Inflammatory macrophage treated with lipopolysaccharide for 1 hour (primary cell): Measurements from ENCODE around the gene CLPTM1L.
"Not testable (repeated sequence)": the region's sequence is repeated elsewhere in the genome, so short reads cannot be mapped to it uniquely, and the experiment has no call there.

Experiments used
- DNase-seq, 2 donors: peaks; one replicate each; pipeline ENCODE4 v3.0.0-alpha.2; 2020 to 2022

The CLPTM1L gene

GRCh38 chr5:1339139-1339817, 5.6 kb downstream of the CLPTM1L start:
- not testable (repeated sequence) for DNase-seq

GRCh38 chr5:1338506-1339070, 6.3 kb downstream of the CLPTM1L start:
- DNase-seq: no peak

- no peak for DNase-seq
Observed at GRCh38 chr5:1338196-1338490, 6.8 kb downstream of the CLPTM1L start.

- DNase-seq: no peak
Observed at GRCh38 chr5:1337489-1338195, 7.3 kb downstream of the CLPTM1L start.

DNA sequence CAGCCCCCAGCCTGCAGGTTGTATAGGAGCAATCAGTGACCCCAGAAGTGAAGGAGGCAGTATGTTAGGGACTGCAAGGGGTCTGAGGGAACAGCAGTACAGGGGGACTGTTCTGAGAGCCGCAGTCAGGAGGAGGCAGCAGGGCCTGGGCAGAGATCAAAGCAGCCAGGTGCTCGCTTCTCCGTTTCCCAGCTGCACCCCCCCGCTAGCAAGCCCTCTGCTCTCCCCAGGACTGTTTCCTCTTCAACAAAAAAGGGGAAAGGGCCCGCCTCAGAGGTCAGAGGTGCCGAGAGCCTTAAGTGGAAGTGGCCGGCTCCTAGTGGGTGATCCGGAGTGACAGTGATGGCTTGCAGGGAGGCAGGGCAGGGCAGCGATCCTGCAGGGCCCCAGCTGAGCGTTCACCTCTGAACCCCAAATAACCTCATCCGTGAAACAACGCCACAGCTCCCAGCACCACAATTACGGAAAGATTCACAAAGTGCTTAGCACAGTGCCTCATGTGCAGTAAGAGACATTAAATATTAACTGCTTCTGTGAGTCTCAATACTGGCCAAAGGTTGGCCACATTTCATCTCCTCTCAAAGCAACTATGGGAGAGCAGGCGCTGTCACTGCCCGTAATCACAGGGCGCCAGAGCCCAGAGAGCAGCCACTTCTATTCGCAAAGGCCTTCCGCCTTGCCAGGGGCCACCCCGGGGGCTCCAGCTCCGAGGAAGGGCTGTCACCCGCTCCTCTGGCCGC, 8.0 kb downstream of the CLPTM1L start:
- no peak for DNase-seq

- DNase-seq: no peak
Observed at GRCh38 chr5:1336106-1336561, 8.8 kb downstream of the CLPTM1L start.

- DNase-seq: no peak
Observed at GRCh38 chr5:1335540-1336095, 9.3 kb downstream of the CLPTM1L start.

DNA sequence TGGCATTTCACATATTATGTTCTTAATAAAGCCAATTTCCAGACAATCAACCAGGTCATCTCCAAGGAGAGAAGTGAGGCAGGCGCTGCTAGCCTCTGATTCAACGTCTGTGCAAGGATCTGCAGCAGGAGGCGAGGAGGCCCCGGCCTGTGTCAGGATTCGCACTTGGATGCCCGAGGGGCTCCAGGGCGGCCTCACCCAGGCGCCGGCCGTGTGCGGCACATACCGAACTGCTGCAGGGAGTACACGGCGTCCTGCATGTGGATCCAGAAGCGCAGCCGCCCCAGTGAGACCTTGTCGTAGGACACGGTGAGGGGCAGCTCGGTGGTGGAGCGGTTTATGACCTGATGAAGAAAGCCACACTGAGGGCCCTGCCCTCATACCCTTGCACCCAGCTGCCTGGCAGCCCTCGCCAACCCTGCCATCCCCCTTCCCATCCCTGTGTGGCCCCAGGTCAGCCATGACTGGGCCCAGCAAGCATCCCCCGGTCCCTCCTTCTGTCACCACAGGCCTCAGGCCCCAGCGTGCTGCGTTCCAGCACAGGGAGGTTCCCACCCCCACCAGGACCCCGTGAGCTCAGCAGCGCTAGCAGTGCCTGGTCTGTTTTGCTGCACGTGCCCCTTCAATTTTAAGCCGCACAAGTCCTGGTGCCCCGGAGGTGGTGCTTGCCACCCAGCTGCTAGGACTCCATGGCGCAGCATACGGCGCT, 9.9 kb downstream of the CLPTM1L start:
- no peak for DNase-seq

DNA sequence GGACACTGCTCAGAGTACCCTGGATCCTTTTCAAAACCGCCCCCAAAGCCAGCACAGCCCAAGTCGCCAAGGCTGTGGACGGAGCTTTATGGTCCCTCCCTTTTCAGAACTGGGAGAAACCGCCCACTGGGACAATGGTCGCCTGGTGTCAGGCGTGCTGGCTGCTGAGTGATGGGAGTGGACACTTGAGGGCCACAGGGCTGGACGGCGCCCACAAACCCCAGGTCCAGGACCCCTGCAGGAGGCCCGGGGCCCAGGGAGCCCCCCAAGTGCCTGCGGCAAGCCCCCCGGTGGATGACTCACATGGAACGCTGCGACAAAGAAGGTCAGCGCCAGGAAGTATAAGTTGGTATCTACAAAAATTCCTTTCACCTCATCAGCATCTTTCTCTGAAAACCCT, 10.9 kb downstream of the CLPTM1L start:
- no peak for DNase-seq

GRCh38 chr5:1333286-1333685, 11.6 kb downstream of the CLPTM1L start:
- peak in 1 of 2 donors; percentile 3 for DNase-seq

GRCh38 chr5:1332461-1333001, 12.4 kb downstream of the CLPTM1L start:
- no peak for DNase-seq

DNA sequence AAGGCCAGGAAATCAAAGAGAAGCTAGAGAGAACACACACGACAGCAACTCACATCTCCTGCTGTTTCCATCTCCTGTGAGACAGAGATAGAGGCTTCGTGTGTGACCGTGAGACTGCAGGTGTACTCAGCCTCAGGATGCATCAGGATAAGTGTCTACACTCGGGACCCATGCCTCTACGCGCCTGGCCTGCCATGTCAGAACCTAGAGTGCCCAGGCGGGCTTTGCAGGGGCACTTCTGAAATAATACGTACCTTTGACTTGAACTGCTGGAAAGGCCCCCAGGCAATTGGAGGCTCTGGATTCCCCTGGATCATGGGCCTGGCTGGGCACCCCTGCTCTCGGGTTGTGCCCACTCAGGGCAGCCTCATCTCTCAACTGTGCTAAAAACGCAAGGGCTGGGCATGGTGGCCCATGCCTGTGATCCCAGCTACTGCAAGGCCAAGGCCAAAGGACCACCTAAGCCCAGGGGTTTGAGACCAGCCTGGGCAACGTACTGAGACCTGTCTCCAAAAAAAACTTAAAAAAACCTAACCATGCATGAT, 13.0 kb downstream of the CLPTM1L start:
- DNase-seq: no peak

DNA sequence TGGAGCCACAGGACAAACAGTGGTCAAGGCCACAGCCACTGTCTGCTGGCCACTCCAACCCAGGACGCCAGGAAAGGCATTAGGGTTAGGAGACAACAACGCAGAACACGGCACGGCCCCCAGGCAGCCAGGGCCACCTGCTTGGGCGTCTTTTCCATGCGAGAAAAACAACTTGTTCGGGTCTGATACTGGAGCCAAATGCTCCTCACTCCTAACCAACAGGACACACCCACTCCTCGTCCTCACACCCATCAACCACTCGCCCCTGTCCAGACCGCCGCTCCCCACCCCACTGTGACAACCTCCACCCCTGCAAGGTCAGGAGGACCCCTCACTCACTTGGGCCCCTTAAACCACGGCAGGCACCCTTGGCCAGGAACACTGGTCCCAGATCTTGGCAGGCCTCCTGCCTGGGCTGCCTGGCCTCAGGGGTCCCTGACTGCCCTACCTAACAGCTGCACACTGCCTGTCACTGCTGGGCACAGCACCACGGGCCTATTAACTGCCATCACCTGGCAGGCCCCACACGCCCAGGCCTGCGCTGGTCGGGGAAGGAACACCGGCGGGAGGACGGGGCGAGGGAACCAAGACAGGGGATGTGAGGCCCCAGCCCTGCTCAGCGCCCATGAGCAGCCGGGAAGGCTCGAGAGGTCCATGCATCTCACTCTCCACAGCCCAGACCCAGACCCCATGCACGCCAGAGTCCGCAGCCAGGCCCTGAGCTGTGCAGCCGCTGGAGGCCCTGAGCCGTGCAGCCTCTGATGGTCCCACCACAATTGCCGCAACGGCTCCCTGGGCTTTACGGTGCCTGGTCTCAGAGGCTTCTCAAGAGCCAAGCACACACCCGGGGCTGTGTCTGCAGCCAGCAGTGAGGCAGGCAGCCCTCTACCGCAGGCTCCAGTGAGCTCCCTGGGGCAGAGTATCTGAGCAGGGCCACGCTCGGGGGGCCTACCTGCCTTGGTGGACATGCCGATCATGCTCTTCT, 13.8 kb downstream of the CLPTM1L start:
- no peak for DNase-seq

- DNase-seq: no peak
Observed at GRCh38 chr5:1330146-1330846, 14.6 kb downstream of the CLPTM1L start.

GRCh38 chr5:1329111-1329579, 15.8 kb downstream of the CLPTM1L start:
- DNase-seq: no peak

DNA sequence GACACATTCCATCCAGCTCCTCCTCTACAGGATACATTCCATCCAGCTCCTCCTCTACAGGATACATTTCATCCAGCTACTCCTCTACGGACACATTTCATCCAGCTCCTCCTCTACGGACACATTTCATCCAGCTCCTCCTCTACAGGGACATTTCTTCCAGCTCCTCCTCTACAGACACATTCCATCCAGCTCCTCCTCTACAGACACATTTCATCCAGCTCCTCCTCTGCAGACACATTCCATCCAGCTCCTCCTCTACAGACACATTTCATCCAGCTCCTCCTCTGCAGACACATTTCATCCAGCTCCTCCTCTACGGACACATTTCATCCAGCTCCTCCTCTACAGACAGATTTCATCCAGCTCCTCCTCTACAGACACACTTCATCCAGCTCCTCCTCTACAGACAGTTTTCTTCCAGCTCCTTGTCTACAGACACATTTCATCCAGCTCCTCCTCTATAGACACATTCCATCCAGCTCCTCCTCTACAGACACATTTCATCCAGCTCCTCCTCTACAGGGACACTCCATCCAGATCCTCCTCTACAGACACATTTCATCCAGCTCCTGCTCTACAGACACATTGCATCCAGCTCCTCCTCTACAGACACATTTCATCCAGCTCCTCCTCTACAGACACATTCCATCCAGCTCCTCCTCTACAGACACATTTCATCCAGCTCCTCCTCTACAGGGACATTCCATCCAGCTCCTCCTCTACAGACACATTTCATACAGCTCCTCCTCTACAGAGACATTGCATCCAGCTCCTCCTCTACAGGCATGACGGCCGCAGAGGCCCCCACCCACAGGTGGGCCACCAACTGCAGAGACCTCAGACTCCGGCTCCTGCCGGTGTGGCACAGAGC, 16.4 kb downstream of the CLPTM1L start:
- not testable (repeated sequence) for DNase-seq

DNA sequence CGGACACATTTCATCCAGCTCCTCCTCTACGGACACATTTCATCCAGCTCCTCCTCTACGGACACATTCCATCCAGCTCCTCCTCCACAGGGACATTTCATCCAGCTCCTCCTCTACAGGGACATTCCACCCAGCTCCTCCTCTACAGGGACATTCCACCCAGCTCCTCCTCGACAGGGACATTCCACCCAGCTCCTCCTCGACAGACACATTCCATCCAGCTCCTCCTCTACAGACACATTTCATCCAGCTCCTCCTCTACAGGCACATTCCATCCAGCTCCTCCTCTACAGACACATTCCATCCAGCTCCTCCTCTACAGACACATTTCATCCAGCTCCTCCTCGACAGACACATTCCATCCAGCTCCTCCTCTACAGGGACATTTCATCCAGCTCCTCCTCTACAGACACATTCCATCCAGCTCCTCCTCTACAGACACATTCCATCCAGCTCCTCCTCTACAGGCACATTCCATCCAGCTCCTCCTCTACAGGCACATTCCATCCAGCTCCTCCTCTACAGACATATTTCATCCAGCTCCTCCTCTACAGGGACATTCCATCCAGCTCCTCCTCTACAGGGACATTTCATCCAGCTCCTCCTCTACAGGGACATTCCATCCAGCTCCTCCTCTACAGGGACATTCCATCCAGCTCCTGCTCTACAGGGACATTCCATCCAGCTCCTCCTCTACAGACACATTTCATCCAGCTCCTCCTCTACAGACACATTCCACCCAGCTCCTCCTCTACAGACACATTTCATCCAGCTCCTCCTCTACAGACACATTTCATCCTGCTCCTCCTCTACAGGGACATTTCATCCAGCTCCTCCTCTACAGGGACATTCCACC, 17.8 kb downstream of the CLPTM1L start:
- DNase-seq: not testable (repeated sequence)

- not testable (repeated sequence) for DNase-seq
Observed at GRCh38 chr5:1326532-1326875, 18.4 kb downstream of the CLPTM1L start.
